Endothelial cell of umbilical vein (primary cell): ENCODE measurements around the gene DACH2. TPM values are rescaled to one million over a fixed set of nuclear protein-coding genes. Genes with fewer than 3 reads are reported as not detected.

Experiments
- BruUV-seq: library from RNA; stranded (reverse); fragments of 400-500 nt; replicated peaks from 2 replicates; lab custom pipeline; 2021; lab: Mats Ljungman, UMichigan
- CTCF ChIA-PET: fragments of 300-600, 350-600 bp; sonication (Branson Sonifier 250); formaldehyde crosslinking; loops from one replicate; lab custom pipeline; 2021; ENCODE audit warnings: antibody characterized with exemption, inconsistent platforms; lab: Charles Lee
- POLR2A ChIA-PET: fragments of 300-600, 350-600 bp; sonication (Branson Sonifier 250); formaldehyde crosslinking; loops from one replicate; lab custom pipeline; 2021; ENCODE audit warnings: antibody characterized with exemption, inconsistent platforms; lab: Charles Lee
- DNase-seq: peaks from one replicate; pipeline ENCODE4 v3.0.0-alpha.2; 2011; ENCODE audit warnings: low read depth, low spot score
- FAIRE-seq: peaks from 2 replicates; lab custom pipeline; 2011; peaks lifted over from hg19 to GRCh38; lab: Jason Lieb, UNC
- H2AFZ ChIP-seq: 2 replicates; pipeline ENCODE4 v1.6.0; 2012; ENCODE audit warnings: low read depth, low read length, control low read depth, inconsistent platforms
- H3K27ac ChIP-seq: 2 replicates; pipeline ENCODE4 v1.5.1; 2011; ENCODE audit warnings: low read depth, mild to moderate bottlenecking, control low read depth, low read length, moderate library complexity; ENCODE audit not compliant: insufficient read depth
- H3K27me3 ChIP-seq, 2 experiments: 2 replicates each; pipeline versions ENCODE4 v1.6.0 to v1.6.1; 2011; ENCODE audit warnings: low read length in 2 of 2, mixed read lengths in 1 of 2; ENCODE audit not compliant: control insufficient read depth in 2 of 2, insufficient read depth in 2 of 2
- H3K36me3 ChIP-seq, 2 experiments: 2 replicates in 1 of 2; 3 replicates in 1 of 2; pipeline ENCODE4 v1.5.1; 2011; ENCODE audit warnings: low read length in 2 of 2, mild to moderate bottlenecking in 1 of 2, moderate library complexity in 1 of 2; ENCODE audit not compliant: control insufficient read depth in 2 of 2, insufficient read depth in 2 of 2; ENCODE audit errors: extremely low read depth in 1 of 2
- H3K4me1 ChIP-seq: 3 replicates; pipeline ENCODE4 v1.5.1; 2011; ENCODE audit warnings: mild to moderate bottlenecking, low read length; ENCODE audit not compliant: control insufficient read depth, insufficient read depth; ENCODE audit errors: extremely low read depth
- H3K4me2 ChIP-seq: 2 replicates; pipeline ENCODE4 v1.6.1; 2011; ENCODE audit warnings: low read length, control low read depth, mixed read lengths; ENCODE audit not compliant: insufficient read depth
- H3K4me3 ChIP-seq, 3 experiments: fragments of 200-600 bp in 1 of 3; sonication (generic), shearing (Covaris generic) in 1 of 3; replicated peaks in 1 of 3; 2 replicates each; pipeline ENCODE4 v1.5.1; 2011 to 2016; ENCODE audit warnings: control low read depth in 3 of 3, low read length in 3 of 3, mild to moderate bottlenecking in 2 of 3, inconsistent platforms in 1 of 3, low read depth in 1 of 3, moderate library complexity in 1 of 3; ENCODE audit not compliant: insufficient read depth in 1 of 3
- H3K79me2 ChIP-seq: 2 replicates; pipeline ENCODE4 v1.6.0; 2012; ENCODE audit warnings: low read length, inconsistent platforms; ENCODE audit not compliant: control insufficient read depth, insufficient read depth
- H3K9ac ChIP-seq: replicated peaks from 2 replicates; pipeline ENCODE3; 2011; ENCODE audit warnings: low read length, control low read depth; ENCODE audit not compliant: insufficient read depth; ENCODE audit errors: extremely low read depth
- H3K9me1 ChIP-seq: replicated peaks from 3 replicates; pipeline ENCODE4 v1.6.0; 2011; ENCODE audit warnings: mild to moderate bottlenecking, low read length; ENCODE audit not compliant: control insufficient read depth, insufficient read depth; ENCODE audit errors: extremely low read depth
- H3K9me3 ChIP-seq: replicated peaks from 2 replicates; pipeline ENCODE4 v1.5.1; 2012; ENCODE audit warnings: low read length, inconsistent platforms; ENCODE audit not compliant: control insufficient read depth, insufficient read depth
- H4K20me1 ChIP-seq: replicated peaks from 2 replicates; pipeline ENCODE3; 2011; ENCODE audit warnings: mild to moderate bottlenecking, low read length; ENCODE audit not compliant: control insufficient read depth, insufficient read depth; ENCODE audit errors: extremely low read depth
- CTCF ChIP-seq, 2 donors: IDR thresholded peaks; 1 replicate in 1 of 2; 2 replicates in 1 of 2; pipeline ENCODE4 v1.5.1; 2011; ENCODE audit warnings: low read length in 2 of 2, mild to moderate bottlenecking in 2 of 2, moderate library complexity in 2 of 2, control low read depth in 1 of 2, inconsistent platforms in 1 of 2, low read depth in 1 of 2; ENCODE audit not compliant: insufficient read depth in 1 of 2; ENCODE audit errors: extremely low read depth in 1 of 2
- EZH2 ChIP-seq: IDR thresholded peaks from 2 replicates; pipeline ENCODE4 v1.6.1; 2012; ENCODE audit warnings: borderline replicate concordance, low read depth, mild to moderate bottlenecking, moderate library complexity, low read length, inconsistent platforms; ENCODE audit not compliant: severe bottlenecking
- FOS ChIP-seq: IDR thresholded peaks from 2 replicates; pipeline ENCODE4 v1.6.1; 2011; ENCODE audit warnings: mild to moderate bottlenecking, low read length, moderate library complexity, borderline replicate concordance; ENCODE audit not compliant: insufficient read depth
- GATA2 ChIP-seq: IDR thresholded peaks from 2 replicates; pipeline ENCODE4 v1.7.0; 2011; ENCODE audit warnings: low read depth, mild to moderate bottlenecking, moderate library complexity, mixed read lengths, low read length; ENCODE audit not compliant: insufficient read length, insufficient read depth
- JUN ChIP-seq: IDR thresholded peaks from 2 replicates; pipeline ENCODE4 v1.6.1; 2011; ENCODE audit warnings: borderline replicate concordance, low read depth; ENCODE audit not compliant: insufficient read length, insufficient read depth
- MAX ChIP-seq: IDR thresholded peaks from 2 replicates; pipeline ENCODE4 v1.6.1; 2011; ENCODE audit not compliant: insufficient read depth, insufficient read length
- MYC ChIP-seq: IDR thresholded peaks from one replicate; pipeline ENCODE4 v1.6.1; 2011; ENCODE audit warnings: mild to moderate bottlenecking, low read depth, low read length
- POLR2A ChIP-seq: IDR thresholded peaks from 2 replicates; pipeline ENCODE4 v1.6.1; 2012; ENCODE audit warnings: low read depth, mild to moderate bottlenecking, control low read depth, low read length
- POLR2AphosphoS5 ChIP-seq: IDR thresholded peaks from 2 replicates; pipeline ENCODE4 v1.6.1; 2012; ENCODE audit warnings: low read depth, mild to moderate bottlenecking, control low read depth, low read length, moderate library complexity; ENCODE audit not compliant: insufficient read depth
- dilution Hi-C: fragments of 300-500 bp; cut with MboI; formaldehyde crosslinking; loops from one replicate; pipeline ENCODE4 v1.15.0; 2019; ENCODE audit warnings: low sequenced_read_pairs; ENCODE audit not compliant: extremely low pct_ligation_motif_present
- intact Hi-C: fragments of 100-400 bp; cut with micrococcal nuclease; formaldehyde crosslinking; loops from one replicate; pipeline ENCODE4 v1.10.0; 2022
- polyA plus RNA-seq, 4 experiments: library from polyadenylated mRNA; depleted of rRNA in 3 of 4; stranded (reverse) in 3 of 4; unstranded in 1 of 4; fragments of >200 nt; gene quantifications; 2 replicates each; pipeline versions ENCODE4 v1.2.1 to v1.2.3, GENCODE V29; 2011 to 2012; ENCODE audit warnings: missing spikeins in 1 of 4
- total RNA-seq: library from RNA; stranded (reverse); gene quantifications from 2 replicates; pipeline ENCODE4 v1.2.3, GENCODE V29; 2021

Gene DACH2
- total and polyA plus RNA-seq, 2 donors (not counting 3 experiments of a cell fraction or from before 2014, with no cell fraction given) = not detected

GRCh38 chrX:86747091-86747490 lies 598.8 kb downstream of the DACH2 start:
- ChIA-PET CTCF (no interaction called here), POLR2A (interaction anchor here (0.6 kb wide), 1 partner anchor 523 kb away, joined by 3 read pairs; no protein-coding TSS in a partner anchor)
- H3K4me1 ChIP-seq = no peaks in the 10 kb centered on the region
- no peak overlapping the region for H3K27ac ChIP-seq
- H2AFZ ChIP-seq = no peak overlapping the region
- no peak overlapping the region for H3K4me3 ChIP-seq
- no peaks in the 10 kb centered on the region for H4K20me1 ChIP-seq
- H3K9me1 ChIP-seq = no peaks in the 10 kb centered on the region
- no peak for TF ChIP-seq GATA2
- TF ChIP-seq MYC = no peak
- TF ChIP-seq POLR2A = no peak
- DNase-seq = no peak
- intact Hi-C loops (no loop called here), dilution Hi-C loops (no loop called here)
- BruUV-seq = no TSS peak
- H3K27me3 ChIP-seq = no peaks in the 10 kb centered on the region
- no peak overlapping the region for H3K4me2 ChIP-seq
- H3K36me3 ChIP-seq = no peaks in the 10 kb centered on the region
- H3K9me3 ChIP-seq = no peaks in the 10 kb centered on the region
- no peaks in the 10 kb centered on the region for H3K79me2 ChIP-seq
- H3K9ac ChIP-seq = no peak overlapping the region
- FAIRE-seq = no peak

GRCh38 chrX:86805241-86805640 lies 657.0 kb downstream of the DACH2 start:
- H3K79me2 ChIP-seq = no peaks in the 10 kb centered on the region
- POLR2A ChIA-PET = no interaction called here
- no peaks in the 10 kb centered on the region for H3K27me3 ChIP-seq
- intact Hi-C loops (no loop called here), dilution Hi-C loops (no loop called here)
- no peak overlapping the region for H2AFZ ChIP-seq
- H3K9me1 ChIP-seq = no peaks in the 10 kb centered on the region
- DNase-seq = no peak
- no peak overlapping the region for H3K4me3 ChIP-seq
- H3K4me1 ChIP-seq = no peaks in the 10 kb centered on the region
- no peak overlapping the region for H3K9ac ChIP-seq
- no peak overlapping the region for H3K27ac ChIP-seq
- H3K9me3 ChIP-seq = no peaks in the 10 kb centered on the region
- H3K36me3 ChIP-seq = no peaks in the 10 kb centered on the region
- no peak for FAIRE-seq
- BruUV-seq = no TSS peak
- CTCF ChIA-PET = no interaction called here
- no peaks in the 10 kb centered on the region for H4K20me1 ChIP-seq
- TF ChIP-seq CTCF (IDR thresholded peaks at IDR 0.05; ENCODE audit: extremely low read depth in 1 of 2, insufficient read depth in 1 of 2, low read depth in 1 of 2, low read length in 2 of 2) (no peak), EZH2 (no peak), POLR2AphosphoS5 (no peak), FOS (no peak), MAX (no peak), POLR2A (no peak), MYC (no peak), JUN (no peak)
- no peak overlapping the region for H3K4me2 ChIP-seq
